ENCODE results near the gene RASA1.

RASA1 gene

DNA sequence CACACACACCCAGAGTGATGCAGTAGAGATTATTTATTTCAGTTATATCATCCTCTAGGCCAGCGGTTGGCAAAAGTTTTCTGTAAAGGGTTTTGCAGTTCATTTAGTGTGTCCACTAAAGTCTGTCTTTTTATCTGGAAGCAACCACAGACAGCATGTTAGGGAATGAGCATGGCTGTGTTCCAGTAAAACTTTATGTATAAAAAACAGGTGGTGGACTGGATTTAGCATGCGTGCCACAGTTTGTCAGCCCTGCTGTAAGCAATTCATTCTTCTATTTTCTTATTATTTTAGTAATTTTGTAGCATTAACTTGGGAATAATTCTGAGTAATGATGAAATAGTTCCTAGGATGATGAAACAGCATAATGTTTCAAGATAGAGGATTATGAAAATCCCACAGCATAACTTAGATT is 93.4 kb downstream of the RASA1 start:
- no peak for DNase-seq (ENCODE audit: low read depth)

DNA sequence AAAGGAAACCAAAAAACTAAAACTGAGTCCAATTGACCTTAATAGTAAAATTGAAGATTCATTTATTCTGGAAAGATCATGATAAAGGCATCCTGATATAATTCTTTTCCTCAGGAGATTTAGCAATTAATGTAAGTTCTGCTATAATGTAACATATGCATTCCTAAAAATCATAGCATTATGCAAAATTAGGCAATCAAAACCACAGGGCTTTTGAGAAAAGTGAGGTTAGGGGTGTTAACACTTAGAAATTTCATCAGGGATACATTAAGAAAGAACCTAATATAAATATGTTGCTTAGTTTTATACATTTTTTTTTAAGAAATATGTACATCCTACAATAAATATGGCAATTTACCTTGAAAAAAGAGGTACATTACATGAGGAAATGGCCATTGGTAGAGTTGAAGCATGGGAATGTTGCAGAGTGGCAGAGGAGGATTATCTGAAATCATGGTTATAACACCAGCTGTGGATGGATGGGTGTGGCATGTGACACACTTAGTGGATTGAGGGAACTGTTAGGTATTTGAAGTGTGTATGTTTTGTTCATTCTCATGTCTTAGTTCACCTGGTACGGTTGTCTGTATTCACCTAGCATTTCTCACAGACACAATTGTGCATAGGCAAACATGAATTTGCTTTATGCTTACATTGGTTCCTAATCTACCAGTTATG is 94.0 kb downstream of the RASA1 start:
- no peak for DNase-seq (ENCODE audit: low read depth)

- DNase-seq (ENCODE audit: low read depth), result no peak
Measured at GRCh38 chr5:87367243-87367642, 99.6 kb downstream of the RASA1 start.

- DNase-seq (ENCODE audit: low read depth), result no peak
Measured at GRCh38 chr5:87368601-87369000, 100.9 kb downstream of the RASA1 start.

- no peak for DNase-seq (ENCODE audit: low read depth)
Measured at GRCh38 chr5:87369431-87369830, 101.7 kb downstream of the RASA1 start.

GRCh38 chr5:87372705-87373104 is 105.0 kb downstream of the RASA1 start:
- no peak for DNase-seq (ENCODE audit: low read depth)

GRCh38 chr5:87382224-87382623 is 114.5 kb downstream of the RASA1 start:
- no peak for DNase-seq (ENCODE audit: low read depth)

GRCh38 chr5:87383216-87383615 is 115.5 kb downstream of the RASA1 start:
- DNase-seq (ENCODE audit: low read depth), result peak; percentile 65

DNA sequence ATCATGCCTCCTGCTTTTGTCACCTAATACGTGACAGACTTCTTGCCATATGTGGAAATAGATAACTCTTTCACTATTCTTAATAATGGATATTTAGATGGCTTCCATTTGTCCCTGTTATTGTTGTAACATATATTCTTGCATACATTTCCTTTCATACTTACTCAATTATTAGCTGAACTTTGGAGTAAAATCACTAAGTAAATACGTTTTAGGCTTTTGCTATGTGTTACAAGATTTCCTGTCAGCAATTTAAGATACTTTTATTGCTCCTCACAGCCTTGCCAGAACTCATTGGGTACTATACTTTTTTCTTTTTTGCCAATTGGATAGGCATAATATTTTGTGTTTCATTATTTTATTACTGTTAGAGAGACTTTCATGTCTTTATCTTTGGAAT is 118.1 kb downstream of the RASA1 start:
- no peak for DNase-seq (ENCODE audit: low read depth)

DNA sequence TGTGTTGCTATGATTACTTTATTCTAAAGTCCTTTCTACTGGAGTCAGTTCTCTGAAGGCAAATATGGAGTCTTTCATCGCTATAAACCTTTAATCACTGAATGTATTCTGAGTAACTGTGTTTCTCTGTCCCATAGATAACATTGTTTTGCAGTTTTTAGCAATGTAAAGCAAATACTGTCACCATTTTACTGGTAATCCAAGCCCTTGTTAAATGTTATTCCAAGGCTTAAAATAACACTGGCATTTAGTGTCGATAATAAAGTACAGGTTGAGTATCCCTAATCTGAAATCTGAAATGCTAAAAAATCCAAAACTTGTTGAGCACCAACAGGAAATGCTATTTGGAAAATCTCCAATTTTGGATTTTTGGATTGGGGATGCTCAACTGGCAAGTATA is 120.4 kb downstream of the RASA1 start:
- no peak for DNase-seq (ENCODE audit: low read depth)

DNA sequence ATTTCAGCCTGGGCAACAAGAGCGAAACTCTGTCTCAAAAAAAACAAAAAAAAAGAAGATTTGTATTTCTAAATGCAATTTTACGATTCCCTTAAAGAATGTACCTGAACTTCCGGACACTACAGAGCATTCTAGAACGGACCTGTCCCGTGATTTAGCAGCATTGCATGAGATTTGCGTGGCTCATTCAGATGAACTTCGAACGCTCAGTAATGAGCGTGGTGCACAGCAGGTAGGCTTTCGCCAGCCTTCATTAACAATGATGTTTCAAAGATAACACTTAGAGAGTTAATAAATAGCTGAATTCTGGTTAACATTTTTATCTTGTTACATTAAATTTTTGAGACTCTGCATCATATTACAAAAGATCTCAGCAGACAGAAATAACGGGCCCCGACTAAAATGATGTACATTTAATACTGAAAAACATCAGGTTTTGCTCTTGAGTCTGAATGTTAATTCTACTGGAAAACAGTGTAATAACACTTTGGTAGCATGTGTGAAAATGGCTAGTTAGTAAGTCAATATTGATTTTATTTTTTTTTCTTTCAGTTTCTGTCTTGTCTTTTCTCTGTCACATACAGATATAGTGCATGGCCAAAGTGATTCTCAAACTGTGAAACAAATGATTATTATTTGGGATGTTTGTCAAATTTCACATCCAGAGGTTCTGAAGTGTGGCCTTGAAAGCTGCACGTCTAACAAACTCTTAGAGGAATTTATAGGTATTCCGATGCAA is 121.8 kb downstream of the RASA1 start:
- DNase-seq (ENCODE audit: low read depth), result no peak

DNA sequence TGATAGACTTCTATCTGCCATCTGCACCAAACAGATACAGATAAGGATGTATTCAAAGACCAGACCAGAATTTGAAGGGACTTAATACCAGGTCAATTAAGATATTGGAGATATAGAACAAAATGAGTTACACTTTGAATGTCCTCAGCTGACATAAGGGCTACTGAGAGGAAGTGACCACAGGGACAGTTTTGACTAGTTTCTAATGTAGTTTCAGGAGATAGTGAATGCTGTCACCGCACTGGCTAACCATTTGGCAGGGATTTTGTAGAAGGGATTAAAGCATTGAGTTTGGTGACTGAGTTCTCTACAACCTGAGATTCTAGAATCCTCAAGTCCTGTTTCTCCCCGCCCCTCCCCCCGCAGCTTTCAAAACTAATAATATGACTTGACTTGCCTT is 122.4 kb downstream of the RASA1 start:
- DNase-seq (ENCODE audit: low read depth), result no peak

DNA sequence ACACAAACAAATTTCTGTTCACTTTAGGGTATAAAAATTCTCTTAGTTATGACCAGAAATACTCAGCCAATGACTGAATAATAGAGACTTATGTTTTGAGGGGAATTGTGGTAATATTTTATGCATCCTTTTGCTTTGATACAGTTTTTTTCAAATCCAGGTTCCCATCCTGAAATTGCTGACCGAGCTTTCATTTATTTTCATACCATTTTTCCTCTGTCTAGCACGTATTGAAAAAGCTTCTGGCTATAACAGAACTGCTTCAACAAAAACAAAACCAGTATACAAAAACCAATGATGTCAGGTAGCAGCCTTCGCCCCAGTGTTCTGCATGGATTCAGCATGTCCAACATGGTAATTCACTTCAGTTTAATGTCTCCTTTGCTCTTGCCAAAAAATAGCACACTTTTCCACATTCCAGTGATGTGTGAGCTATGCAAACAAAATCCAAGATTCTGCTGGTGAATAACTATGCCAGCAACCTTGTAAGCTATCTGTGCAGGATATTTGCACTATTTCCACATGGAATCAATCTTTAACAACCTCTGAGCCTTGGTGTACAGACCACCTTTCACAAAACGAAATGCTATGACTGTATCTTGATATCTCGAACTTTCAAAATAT is 123.0 kb downstream of the RASA1 start:
- DNase-seq (ENCODE audit: low read depth), result no peak

DNA sequence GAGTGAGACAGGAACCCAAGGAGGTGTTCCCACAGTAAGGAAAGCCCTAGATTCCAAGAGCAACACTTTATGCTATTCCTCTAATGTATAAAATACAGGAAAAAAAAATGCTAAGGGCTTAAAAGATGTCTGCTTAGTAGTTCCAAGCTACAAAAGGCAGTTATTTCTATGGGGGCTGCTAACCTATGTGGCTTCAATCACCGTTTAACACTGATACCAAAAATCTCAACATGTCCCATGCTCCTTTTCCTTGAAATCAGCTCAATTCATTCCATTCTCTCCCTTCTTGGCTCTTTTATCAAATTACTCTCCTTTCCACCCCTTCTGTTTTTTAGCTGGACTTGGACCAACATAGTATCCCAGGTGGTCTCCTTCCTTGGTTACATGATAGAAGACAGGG is 124.5 kb downstream of the RASA1 start:
- DNase-seq (ENCODE audit: low read depth), result no peak

DNA sequence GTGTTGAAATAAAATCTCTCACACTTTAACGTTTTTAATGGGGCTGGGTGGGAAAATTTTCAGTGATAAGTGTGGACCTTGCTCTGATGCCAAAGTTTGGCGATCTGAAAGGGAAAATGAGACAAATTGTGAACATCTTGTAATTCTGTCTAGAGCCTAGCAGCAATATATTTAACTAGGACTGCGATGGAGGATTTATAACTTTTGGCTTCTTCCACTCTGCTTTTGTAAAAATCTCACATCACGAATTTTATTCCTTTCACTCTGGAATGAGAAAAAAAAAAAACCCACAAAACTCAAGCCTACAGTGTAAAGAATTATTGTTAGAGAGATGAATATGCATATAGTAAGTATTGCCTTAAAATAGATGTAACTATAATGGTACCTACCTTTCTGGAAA is 125.1 kb downstream of the RASA1 start:
- no peak for DNase-seq (ENCODE audit: low read depth)

DNA sequence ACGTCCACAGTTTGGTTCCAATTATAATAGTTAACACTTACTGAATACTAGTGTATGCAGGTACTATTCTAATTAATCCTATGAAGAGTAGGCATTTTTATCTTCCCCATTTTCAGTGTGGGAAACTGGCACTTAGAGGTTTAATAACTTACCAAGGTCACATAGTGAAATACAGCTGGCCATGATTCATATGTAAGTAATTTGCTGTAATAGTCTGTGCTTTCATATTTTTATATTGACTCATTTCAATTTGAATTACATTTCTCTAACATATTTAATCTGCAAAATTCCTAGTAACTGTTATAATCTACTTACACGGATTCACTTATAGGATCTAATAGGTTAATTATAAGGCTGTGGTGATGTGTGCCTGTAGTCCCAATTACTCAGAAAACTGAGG is 125.6 kb downstream of the RASA1 start:
- DNase-seq (ENCODE audit: low read depth), result peak; percentile 91

DNA sequence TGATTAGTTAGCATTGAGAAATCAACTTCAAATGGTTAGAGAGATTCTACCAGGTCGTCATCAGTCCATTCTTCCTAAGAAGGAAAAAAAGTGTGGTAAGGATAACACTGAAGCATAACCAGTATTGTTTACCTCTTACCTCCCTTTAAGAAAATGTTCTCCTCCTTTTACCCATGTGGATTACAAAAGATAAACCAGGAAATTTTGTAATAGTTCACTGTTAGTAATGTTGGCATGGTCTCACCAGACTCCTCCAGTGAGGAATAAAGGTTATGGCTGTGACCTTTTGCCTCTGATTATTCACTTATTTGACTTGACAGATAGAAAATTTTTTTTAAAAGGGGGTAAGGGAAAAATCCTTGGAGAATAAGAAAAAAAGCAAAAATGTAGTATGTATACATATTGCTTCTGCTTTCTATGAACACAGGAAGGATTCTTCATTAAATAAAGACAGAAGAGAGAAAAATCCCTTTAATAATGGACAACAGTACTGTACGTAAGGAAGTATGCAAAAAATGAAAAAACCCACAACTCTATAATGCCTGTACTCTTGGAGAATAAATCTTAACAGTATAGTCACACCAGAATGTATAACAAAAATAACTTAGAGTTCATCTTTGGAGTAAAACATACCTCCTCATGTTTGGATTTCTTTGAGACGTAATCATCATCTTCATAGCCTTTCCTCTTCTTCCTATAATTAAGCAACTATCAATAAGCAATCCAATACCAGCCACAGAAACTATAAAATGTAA is 126.9 kb downstream of the RASA1 start:
- DNase-seq (ENCODE audit: low read depth), result peak; percentile 80

- DNase-seq (ENCODE audit: low read depth), result no peak
Measured at GRCh38 chr5:87398981-87399614, 131.4 kb downstream of the RASA1 start.

- no peak for DNase-seq (ENCODE audit: low read depth)
Measured at GRCh38 chr5:87399720-87400119, 132.0 kb downstream of the RASA1 start.

GRCh38 chr5:87400305-87400899 is 132.7 kb downstream of the RASA1 start:
- peak; percentile 77 for DNase-seq (ENCODE audit: low read depth)

DNA sequence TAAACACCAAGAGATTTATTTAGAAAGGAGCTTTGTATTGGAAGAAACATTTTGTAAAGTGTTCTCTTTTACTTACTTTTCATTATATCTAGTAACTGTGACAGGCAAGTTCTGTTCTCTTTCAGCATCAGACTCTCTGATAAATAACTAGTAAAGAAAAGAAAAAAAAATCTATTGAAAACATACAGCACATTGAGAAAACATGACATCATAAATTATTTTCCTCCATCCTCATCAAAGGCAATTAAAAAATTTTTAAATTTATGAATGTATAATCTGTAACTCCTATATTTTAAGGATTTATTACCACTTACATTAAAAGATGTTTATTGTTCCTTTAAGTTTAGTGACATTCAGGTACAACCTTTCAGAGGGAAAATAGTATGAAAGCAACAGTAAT is 133.9 kb downstream of the RASA1 start:
- DNase-seq (ENCODE audit: low read depth), result no peak

DNA sequence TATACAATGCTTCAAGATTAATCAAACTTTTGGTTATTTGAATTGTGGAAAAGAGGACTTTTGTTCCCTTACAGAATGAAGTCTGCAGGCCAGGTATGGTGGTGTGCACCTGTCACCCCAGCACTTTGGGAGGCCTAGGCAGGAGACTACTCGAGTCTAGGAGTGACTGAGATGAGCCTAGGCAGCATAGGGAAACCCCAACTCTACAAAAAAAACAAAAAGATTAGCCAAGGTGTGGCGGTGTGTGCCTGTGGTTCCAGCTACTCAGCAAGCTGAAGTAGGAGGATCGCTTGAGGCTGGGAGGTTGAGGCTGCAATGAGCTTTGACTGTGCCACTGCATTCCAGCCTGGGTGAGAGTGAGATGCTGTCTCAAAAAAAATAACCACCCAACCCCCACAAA is 135.7 kb downstream of the RASA1 start:
- DNase-seq (ENCODE audit: low read depth), result no peak

Data from ELR (cell line).